ENCODE data around the gene C12orf56. TPM values are rescaled to one million over a fixed set of nuclear protein-coding genes. Genes with fewer than 3 reads are reported as not detected.

C12orf56 gene
- total RNA-seq, 1 donor from 2014 or later, result not detected

GRCh38 chr12:64269161-64269560 lies 121.4 kb downstream of the C12orf56 start:
- Mint-ChIP-seq H3K9me3 (no peaks in the 10 kb centered on the region), H3K27me3 (no peaks in the 10 kb centered on the region), H3K27ac (no peak overlapping the region), H3K36me3 (no peaks in the 10 kb centered on the region), H3K4me3 (no peak overlapping the region), H3K4me1 (ENCODE audit: unreplicated experiment) (peaks cover 4% of the 10 kb centered on the region)
- DNase-seq (ENCODE audit: extremely low spot score, unreplicated experiment), result no peak
- TF ChIP-seq, protein P1, sequence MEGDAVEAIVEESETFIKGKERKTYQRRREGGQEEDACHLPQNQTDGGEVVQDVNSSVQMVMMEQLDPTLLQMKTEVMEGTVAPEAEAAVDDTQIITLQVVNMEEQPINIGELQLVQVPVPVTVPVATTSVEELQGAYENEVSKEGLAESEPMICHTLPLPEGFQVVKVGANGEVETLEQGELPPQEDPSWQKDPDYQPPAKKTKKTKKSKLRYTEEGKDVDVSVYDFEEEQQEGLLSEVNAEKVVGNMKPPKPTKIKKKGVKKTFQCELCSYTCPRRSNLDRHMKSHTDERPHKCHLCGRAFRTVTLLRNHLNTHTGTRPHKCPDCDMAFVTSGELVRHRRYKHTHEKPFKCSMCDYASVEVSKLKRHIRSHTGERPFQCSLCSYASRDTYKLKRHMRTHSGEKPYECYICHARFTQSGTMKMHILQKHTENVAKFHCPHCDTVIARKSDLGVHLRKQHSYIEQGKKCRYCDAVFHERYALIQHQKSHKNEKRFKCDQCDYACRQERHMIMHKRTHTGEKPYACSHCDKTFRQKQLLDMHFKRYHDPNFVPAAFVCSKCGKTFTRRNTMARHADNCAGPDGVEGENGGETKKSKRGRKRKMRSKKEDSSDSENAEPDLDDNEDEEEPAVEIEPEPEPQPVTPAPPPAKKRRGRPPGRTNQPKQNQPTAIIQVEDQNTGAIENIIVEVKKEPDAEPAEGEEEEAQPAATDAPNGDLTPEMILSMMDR (conservative IDR thresholded peaks at IDR 0.05), result no peak

GRCh38 chr12:64268409-64268808 lies 122.1 kb downstream of the C12orf56 start:
- H3K4me1 Mint-ChIP-seq (ENCODE audit: unreplicated experiment), result peaks cover 4% of the 10 kb centered on the region

GRCh38 chr12:64265839-64266238 lies 124.7 kb downstream of the C12orf56 start:
- no peaks in the 10 kb centered on the region for H3K9me3 Mint-ChIP-seq
- no peak overlapping the region for H3K4me3 Mint-ChIP-seq
- TF ChIP-seq, protein P1 (conservative IDR thresholded peaks at IDR 0.05), result no peak
- H3K27ac Mint-ChIP-seq, result no peak overlapping the region
- H3K4me1 Mint-ChIP-seq (ENCODE audit: unreplicated experiment), result peaks cover 4% of the 10 kb centered on the region
- H3K27me3 Mint-ChIP-seq, result no peaks in the 10 kb centered on the region
- DNase-seq (ENCODE audit: extremely low spot score, unreplicated experiment), result no peak
- no peaks in the 10 kb centered on the region for H3K36me3 Mint-ChIP-seq

More at GRCh38 chr12:64268409-64268808, 122.1 kb downstream of the C12orf56 start:
- Mint-ChIP-seq H3K27me3 (no peaks in the 10 kb centered on the region), H3K9me3 (no peaks in the 10 kb centered on the region), H3K36me3 (no peaks in the 10 kb centered on the region), H3K4me3 (no peak overlapping the region), H3K27ac (no peak overlapping the region)
- no peak for DNase-seq (ENCODE audit: extremely low spot score, unreplicated experiment)
- TF ChIP-seq, protein P1 (conservative IDR thresholded peaks at IDR 0.05), result no peak

GRCh38 chr12:64261813-64262212 lies 128.7 kb downstream of the C12orf56 start:
- Mint-ChIP-seq H3K4me3 (no peak overlapping the region), H3K9me3 (no peaks in the 10 kb centered on the region), H3K36me3 (no peaks in the 10 kb centered on the region), H3K27me3 (no peaks in the 10 kb centered on the region), H3K4me1 (ENCODE audit: unreplicated experiment) (no peaks in the 10 kb centered on the region), H3K27ac (no peak overlapping the region)
- TF ChIP-seq, protein P1 (conservative IDR thresholded peaks at IDR 0.05), result no peak
- DNase-seq (ENCODE audit: extremely low spot score, unreplicated experiment), result no peak

GRCh38 chr12:64258576-64258975 lies 132.0 kb downstream of the C12orf56 start:
- Mint-ChIP-seq H3K27me3 (no peaks in the 10 kb centered on the region), H3K9me3 (no peaks in the 10 kb centered on the region), H3K4me3 (no peak overlapping the region), H3K36me3 (no peaks in the 10 kb centered on the region), H3K27ac (no peak overlapping the region), H3K4me1 (ENCODE audit: unreplicated experiment) (no peaks in the 10 kb centered on the region)
- TF ChIP-seq, protein P1 (conservative IDR thresholded peaks at IDR 0.05), result no peak
- no peak for DNase-seq (ENCODE audit: extremely low spot score, unreplicated experiment)
